Activated CD8-positive, alpha-beta memory T cell treated with anti-CD3 and anti-CD28 coated beads, Interleukin-2, amount 50 U/mL, for 24 hours (primary cell): ENCODE measurements around the gene HNRNPAB.
"Not testable (repeated sequence)": the region's sequence is repeated elsewhere in the genome, so short reads cannot be mapped to it uniquely, and the experiment has no call there.

Source experiments
- DNase-seq: peaks from one replicate; pipeline ENCODE4 v3.0.0-alpha.2; 2020; ENCODE audit errors: extremely low read depth

Gene HNRNPAB

DNA sequence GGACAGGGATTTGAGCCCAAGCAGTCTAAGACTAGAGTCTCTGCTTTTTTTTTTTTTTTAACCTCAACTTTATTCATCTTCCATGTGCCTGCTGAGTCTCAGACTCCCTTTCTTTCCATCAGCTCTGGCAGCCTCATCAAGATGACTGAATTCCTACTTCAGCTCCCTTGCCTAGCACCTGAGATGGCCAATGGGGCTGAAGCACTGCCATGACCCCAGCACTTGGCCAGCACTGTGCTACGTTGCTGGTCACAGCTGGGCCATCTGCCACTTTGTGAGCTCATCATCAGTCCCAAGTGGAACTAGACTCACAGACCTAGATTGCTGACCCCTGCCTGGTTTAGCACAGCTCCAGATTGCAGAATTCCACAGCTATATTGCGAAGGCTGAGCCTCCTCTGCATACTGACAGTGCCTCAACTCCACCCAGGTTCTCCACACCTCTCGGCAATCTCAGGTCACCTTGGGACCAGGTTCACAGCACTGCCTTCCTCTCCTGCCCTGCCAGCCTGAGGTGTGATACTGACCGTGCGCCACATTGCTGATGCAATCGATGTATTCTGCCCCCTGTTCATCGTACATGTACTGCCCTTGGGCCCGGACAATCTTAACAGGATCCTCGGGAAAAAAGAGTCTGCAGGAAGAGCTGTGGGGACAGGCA, 26.7 kb downstream of the HNRNPAB start:
- no peak for DNase-seq

DNA sequence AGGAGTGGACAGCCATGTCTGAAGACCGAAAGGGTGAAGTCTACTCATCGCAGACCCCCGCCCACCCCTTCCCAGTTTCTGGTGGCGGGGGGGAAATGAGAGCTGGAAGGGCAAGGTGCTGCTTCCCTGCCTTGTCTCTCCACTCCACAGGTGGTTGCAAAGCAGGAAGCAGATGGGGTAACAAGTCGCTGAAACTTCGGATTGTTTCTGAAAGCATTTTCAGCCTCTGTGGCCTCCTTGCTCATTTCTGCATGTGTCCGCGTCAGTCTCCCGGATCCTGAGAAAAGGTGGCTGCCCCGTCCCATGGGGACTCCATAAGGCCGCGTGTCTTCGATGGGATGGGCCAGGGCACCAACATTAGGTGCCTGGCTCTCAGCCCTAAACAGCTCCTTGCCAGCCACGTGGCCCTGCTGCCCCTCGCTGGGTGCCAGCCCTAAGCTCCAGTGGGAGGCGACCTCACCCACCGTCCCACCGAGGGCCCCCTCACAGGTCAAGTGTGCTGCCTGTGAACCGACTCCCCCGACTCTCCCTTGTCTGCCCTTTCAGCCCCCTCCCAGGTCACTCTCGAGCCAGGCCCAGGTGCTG, 27.3 kb downstream of the HNRNPAB start:
- no peak for DNase-seq

DNA sequence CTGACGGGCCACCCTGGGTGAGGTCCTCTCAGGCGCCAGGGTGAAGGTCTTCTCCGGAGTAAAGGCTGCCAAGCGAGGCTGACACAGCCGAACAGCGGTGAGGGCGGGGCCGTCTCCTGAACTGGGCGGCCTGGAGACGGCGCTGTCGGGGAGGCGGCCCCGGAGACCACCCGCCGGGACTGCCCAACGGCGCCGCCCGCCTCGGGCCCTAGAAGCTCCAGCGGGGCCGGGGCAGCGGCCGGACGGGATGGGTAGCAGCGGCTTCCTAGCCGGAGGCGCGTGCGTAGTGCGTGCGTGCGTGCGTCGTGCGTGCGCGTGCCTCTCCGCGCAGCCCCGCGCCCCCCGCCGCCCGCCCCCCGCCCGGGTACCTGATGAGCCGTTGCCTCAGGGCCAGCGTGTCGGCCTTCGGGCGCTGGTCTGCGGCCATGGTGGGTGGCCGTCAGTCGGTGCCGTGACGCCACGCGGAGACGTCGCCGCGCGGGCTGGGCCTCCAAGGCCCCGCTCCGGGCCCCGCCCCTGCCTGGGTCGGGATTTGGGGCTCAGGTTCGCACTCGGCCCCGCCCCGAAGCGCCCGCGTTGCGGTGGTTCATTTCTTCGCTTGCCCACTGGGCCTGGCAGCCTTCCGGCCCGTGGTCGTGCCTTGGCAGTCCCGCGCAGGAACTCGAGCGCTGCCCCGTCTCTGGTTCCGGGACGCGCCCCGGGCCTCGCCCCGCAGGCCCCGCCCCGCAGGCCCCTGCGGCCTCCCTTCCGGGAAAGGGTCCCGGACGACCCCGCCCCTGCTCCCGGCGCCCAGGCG, 28.0 kb downstream of the HNRNPAB start, which contains the start of gene PHYKPL:
TSS of gene PHYKPL (minus strand) at position 679 of the 796 bp plus-strand sequence. CDS start at position 427, 252 bp downstream.
- no peak for DNase-seq

DNA sequence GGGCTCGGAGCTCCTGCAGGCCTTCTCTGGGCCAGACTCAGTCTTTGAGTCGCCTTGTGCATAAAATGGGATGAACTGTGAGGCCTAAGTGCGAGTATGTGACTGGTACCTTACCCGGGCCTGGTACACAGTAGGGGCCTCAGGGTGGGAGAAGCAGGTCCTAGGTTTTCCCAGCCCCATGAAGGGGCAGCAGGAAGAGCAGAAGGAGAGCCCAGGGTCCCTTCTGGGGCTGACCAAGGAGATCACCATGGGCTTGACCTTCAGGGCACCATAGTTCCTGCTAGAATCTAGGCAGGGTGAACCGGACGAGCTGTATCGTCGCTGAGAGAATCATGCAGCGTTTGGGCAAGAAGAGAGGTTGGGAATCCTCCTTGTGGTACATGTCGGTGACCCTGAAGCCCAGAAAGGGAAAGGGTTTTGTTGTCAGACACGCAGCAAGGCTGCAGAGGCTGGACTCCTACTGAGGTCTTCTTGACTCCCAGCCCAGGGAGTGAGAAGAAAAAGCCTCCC, 28.6 kb downstream of the HNRNPAB start:
- DNase-seq: no peak

DNA sequence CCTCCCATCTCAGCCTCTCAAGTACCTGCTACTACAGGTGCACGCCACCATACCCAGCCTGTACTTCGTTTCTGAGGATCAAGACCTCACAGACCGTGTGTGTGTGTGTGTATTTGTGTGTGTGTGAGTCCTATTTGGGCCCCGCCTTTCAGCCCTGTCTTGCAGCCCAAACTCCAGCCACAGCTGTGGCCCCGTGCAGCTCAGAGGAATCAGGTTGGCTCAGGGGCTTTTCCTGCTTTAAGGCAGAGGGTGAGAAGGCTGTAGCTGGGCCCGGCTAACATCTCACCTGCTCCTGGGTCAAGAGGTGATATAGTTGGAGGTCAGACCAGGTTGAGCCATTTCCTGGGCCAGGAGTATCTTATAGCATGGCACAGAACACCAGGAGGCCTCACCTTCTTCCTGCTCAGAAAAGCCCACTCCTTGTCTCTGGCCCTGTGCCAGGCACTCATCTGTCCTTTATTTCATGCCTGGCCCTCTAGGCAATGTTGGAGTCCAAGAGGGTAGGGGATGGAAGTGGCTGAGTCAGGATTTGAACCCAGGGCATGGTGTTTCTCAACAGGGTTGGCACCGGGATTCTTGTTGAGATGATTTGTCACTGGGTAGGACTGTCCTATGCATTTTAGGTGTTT, 29.9 kb downstream of the HNRNPAB start:
- no peak for DNase-seq

DNA sequence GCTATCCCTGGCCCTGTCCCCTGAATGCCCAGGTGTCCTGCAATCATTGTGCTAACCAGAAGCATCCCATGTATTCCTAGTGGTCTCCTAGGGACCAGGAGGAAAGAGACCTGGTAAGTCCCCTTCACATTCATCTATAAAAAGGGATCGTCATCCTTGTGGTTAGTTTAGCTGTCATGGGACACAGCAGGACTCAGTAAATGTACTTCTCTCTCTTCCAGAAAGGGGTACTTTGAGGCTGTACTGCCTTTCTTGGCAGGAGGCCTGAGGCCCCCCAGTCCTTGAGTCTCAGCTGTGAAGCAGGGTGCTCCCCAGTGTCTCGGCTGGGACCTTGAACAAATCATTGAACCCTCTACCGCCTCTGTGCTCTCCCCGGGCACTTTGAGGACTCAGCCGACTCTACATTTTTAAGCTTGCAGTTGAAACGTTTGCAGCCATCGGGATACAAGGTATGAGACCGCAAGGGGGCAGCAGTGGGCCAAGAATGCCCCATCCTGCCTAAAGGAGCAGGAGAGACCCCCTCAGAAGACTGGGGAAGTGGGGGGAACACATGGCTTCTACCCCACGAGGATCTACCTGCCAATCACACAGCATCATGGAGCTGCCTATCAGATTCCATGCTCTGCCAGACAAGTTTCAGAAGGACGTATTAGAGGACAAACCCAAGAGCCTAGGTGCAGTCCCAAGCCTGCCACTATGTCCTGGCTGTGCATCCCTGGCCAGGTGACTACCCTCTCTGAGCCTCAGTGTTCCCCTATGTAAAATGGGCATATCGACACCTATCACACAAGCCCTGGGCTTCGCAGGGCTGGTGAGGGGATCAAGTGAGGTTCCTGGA, 30.6 kb downstream of the HNRNPAB start:
- DNase-seq: peak; percentile 56

DNA sequence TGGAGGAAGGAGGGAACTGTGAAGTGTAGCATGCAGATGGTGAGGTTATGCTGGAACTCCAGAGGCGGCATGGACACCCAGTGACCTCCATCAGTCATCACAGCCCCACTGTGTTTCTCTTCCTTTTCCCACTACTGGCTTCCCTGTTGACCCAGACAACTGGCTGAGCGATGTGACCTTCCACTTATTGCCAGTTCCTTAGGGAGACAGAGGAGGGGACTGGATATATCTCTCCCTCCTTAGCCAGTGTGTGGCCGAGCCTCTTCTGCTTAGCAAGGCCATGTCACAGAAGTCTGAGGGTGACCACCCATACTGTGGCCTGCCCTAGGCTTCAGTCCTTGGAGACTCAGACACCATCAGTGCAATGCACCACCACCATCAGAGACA, 31.2 kb downstream of the HNRNPAB start:
- DNase-seq: no peak

DNA sequence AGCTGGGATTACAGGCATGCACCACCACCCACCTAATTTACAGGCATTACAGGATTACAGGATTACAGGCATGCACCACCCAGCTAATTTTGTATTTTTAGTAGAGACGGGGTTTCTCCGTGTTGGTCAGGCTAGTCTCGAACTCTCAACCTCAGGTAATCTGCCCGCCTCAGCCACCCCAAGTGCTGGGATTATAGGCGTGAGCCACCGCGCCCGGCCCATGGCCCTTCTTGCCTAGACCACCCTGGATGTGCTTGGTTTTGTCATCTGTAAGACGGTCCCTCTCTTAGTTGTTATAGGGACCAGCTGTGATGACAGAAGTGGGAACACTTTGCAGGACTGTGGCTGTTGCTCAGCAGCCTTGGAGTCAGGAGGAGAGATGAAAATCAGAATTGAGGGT, 31.8 kb downstream of the HNRNPAB start:
- no peak for DNase-seq

DNA sequence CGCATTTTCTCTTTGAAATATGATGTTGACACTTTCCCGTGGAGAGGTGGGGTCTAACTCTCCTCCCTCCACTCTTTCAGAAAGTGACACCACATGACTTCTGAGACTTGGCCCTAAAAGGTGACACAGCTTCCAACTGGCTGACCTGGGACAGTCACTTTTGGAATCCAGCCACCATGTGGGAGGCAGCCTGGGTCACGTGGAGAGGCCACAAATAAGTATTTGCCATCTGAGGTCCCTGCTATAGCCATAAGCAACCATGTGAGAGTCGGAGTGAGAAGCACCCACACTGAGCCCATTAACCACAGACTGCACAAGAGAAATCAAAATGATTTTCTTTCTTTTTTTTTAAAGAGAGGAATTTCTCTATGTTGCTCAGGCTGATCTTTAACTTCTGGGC, 32.3 kb downstream of the HNRNPAB start:
- DNase-seq: no peak

DNA sequence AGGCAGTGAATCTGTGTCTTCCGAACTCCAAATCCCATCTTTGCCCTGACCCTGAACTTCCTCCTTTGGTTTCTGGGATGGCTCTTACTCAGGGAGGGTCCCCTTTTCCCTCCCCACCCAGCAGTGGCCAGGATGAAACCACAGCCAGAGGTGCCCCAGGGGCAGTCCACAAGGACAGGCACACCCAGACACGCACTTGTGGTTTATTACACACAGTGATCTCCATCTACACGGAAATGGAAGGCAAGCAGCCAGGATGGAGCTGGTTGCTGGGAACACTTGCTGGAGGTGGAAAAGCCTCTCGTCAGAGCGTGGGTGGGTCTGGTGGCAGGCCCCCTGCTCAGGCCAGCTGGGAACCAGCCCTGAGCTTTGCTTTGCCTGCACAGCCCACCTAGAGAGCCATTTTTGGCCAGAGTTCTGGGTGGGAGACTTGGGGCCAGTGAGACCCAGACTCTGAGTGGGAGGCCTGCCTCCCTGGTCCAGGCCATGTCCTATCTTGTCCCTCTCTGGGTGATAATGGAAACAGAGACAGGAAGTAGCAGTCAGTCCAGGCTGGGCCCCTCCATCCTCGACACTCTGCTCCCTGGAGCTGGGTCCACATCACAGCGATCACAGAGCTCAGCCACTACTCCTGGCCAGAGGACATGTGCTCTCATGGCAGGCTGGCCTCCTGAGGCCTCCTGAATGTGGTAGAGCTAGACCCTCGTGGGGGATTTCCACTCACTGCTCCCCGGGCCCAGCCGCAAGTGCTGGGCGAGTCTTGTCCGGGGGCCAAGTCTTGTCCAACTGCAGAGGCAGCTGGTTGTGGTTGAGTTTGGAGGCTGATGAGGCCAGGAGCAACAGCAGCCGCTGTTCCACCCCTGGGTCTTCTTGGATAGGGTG, 33.3 kb downstream of the HNRNPAB start:
- DNase-seq: no peak

DNA sequence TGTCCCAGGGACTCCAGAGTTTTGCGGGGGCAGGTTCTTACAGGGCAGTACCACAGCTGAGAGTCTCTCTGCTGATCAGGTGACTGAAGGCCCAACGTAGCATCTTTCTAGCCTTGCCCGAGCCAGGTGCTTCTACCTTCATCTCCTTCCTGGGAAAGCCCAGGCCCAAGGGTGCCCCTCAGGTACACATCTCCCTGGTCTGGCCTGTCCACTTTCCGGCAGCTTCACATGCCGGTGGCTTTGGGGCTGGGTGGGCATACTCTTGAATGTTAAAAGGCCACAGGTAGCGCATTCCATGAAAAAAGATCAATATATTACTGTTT, 33.9 kb downstream of the HNRNPAB start:
- no peak for DNase-seq

DNA sequence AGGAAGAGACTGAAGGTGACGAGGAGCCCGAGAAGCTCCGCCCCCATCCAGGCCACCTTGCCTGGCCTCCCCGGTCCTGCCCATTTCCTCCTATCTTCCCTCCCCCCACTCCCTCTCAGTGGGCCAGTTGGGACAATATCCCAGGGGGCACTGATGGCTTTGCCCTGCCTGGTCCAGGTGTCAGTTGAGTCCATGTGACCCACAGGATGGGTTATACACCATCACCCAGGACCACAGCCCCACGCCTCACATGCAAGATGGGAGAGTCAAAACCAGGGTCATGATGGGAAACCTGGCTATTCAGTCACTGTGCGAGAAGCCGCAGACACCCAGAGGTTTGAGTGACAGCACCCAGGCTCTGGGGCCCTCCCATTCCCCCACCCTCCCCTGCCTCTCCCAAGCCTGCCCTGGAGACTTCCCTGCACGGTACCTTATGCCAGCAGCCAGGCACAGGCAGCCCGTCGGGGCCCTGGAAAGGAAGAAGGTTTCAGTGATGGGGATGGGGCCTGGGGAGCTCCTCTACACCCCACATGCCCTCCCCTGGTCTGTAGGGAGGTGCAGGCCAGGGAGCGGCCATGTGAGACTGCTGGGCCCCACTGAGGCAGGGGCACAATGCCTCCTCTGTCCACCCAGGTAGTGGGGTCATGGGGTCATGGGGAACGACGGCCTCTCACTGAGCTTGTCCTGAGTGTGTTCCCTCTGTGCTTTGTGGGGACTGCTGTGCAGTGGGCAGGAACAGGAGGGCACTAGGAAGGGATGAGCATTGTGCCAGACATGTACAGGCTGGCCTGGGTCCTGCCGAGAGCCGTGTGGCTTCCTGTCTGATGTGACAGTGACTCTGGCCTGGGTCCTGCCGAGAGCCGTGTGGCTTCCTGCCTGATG, 34.6 kb downstream of the HNRNPAB start:
- no peak for DNase-seq

DNA sequence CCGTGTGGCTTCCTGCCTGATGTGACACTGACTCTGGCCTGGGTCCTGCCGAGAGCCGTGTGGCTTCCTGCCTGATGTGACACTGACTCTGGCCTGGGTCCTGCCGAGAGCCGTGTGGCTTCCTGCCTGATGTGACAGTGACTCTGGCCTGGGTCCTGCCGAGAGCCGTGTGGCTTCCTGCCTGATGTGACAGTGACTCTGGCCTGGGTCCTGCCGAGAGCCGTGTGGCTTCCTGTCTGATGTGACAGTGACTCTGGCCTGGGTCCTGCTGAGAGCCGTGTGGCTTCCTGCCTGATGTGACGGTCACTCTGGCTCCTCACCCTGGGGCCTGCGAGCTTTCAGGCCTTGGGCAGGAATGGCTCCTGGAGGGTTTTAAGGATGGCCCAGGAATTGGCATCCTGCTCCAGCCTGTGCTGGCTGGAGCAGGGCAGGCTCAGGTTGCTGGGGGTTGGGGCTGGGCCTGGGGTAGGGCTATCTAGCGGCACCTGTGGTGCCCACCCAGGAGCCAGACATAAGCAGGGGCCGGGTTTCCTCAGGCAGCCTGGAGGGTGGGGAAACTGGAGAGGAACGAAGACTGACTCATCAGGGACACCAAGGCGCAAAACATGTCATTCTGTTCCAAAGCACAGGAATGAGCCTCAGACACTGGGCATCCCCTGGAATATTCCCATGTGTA, 35.4 kb downstream of the HNRNPAB start:
- DNase-seq: not testable (repeated sequence)

DNA sequence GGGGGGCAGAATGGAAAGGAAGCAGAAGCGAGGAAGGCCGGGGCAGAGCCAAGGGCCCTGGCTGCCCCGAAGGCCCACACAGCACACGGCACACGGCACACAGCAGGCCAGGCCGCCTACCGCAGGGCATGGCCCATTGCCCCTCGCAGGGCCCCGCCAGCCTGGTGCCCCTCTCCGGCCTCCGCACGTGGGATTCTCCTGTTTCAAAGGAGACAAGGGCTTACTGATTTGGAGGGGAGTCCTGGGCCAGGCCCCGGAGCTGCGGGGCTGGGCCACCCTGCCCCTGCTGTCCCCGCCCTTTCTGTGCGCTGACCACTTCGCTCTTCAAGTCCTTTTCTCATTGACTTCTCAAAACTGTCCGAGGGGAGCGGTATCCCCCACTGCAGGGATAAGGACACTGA, 36.0 kb downstream of the HNRNPAB start:
- no peak for DNase-seq

DNA sequence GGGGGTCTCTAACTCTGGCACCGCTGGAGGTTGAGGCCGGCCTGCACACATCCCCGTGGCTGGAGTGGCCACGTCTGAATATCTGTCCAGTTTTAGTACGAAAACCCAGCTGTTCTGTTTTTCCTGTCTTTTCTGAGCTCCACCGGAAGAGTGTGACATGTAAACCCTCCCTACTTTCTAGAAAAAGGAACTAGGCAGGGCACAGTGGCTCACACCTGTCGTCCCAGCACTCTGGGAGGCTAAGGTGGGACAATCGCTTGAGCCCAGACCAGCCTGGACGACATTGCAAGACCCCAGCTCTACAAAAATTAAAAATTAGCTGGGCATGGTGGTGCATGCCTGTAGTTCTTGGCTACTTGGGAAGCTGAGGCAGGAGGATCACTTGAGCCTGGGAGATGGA, 36.4 kb downstream of the HNRNPAB start:
- DNase-seq: no peak

DNA sequence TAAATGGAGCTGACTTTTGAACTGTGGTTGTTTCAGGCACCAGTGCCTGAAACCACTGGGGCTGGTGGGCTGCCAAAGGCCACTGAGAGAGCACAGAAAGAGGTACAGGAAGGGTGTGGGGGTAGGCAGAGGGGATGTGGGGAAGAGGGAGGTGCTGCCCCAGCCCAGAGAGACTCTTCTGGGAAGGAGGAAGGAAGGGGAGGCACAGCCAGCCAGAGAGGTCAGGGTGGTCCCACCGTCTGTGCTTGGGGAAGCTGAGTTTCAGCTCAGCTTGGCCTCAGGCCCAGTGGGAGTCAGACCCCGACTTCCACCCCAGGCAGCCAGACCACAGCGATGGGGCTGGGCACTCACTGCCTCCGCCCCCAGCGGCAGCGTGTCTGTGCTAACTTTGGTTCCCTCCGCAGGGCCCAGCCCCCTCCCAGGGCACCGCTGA, 36.9 kb downstream of the HNRNPAB start:
- no peak for DNase-seq

DNA sequence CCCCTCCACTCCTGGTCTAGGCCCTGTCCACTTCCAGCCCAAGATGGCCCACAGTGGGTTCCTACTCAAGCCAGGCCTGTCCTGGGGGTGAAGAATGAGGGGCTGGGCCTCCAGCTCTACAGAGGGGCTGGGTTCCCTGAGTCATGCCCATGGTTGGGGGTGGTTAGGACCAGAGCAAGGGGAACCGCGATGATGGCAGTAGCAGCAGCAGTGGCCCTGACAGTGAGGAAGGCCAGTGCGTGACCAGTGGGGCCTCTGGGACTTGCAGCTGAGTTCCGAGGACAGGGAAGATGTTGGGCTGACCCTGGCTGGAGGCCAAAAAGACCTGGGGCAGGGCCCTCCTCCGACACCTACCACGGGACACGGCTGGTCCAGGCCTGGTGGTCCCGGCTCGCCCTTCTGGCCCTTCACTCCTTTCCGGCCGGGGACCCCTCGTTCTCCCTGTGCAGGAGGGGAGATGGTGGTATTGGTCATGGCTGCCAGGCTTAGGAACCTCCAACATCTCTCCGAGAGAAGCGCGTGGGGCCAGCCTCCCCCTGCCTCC, 37.4 kb downstream of the HNRNPAB start:
- DNase-seq: no peak

DNA sequence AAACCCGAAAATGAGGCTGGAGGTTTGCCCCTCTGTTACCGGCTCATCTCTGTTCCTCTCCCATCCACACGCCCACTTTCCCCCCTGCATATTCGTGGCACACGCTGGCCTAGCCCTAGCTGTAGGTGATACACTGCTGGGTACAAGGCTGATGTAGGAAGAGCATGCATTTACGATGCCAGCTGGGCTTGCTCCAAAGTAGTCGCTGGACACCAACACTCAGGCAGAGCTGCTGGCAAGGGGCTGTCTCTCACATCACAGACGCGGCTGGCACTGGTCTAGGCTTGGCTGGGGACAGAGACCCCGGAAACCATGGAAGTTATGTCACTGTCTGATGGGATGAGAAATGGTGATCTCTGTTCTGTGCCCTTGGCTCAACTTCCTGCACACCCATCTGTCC, 38.1 kb downstream of the HNRNPAB start:
- no peak for DNase-seq

DNA sequence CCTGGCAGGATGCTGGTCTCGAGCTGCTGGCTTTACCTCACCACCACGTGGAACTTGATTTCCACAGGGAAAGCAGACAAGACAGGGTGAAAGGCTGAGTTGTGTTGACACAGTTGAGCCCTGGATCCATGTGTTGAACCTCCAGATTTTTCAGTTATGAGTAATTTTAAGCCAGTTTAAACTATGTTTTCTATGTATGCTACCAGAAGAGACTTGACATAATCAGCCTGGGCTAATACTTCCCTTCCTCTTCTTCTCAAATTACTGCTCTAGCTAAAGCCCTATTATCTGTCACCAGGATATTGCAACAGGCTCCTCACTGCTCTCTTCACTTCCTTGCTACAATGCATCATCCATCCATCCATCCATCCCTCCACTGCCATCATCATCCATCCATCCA, 40.2 kb downstream of the HNRNPAB start:
- no peak for DNase-seq
